Activated CD8-positive, alpha-beta T cell treated with anti-CD3 and anti-CD28 coated beads, Interleukin-2, amount 10 ng/mL, durations not matched to agents 7 days and 5 days (primary cell): ENCODE data around the gene ARHGAP22. TPM values are rescaled to one million over a fixed set of nuclear protein-coding genes. Genes with fewer than 3 reads are reported as not detected.

Experiments
- ATAC-seq: fragments of 150-1000 bp; cut with Tn5 transposase; one replicate; pipeline ENCODE4 v1.10.0; 2021; ENCODE audit warnings: moderate library complexity
- CTCF ChIA-PET: fragments of 350-600 bp; sonication (Branson Sonifier 250); formaldehyde crosslinking; loops from one replicate; lab custom pipeline; 2021; ENCODE audit warnings: antibody characterized with exemption; lab: Charles Lee
- POLR2A ChIA-PET: fragments of 350-600 bp; sonication (Branson Sonifier 250); formaldehyde crosslinking; loops from one replicate; lab custom pipeline; 2021; ENCODE audit warnings: antibody characterized with exemption; lab: Charles Lee
- DNase-seq: peaks from one replicate; pipeline ENCODE4 v3.0.0-alpha.2; 2020
- H3K27ac Mint-ChIP-seq: one replicate; pipeline ENCODE4 v1.8.0; 2021; ENCODE audit warnings: mild to moderate bottlenecking, mixed read lengths
- H3K27me3 Mint-ChIP-seq: one replicate; pipeline ENCODE4 v1.8.0; 2021; ENCODE audit warnings: low read depth, mixed read lengths
- H3K36me3 Mint-ChIP-seq: one replicate; pipeline ENCODE4 v1.8.0; 2021; ENCODE audit warnings: low read depth, mixed read lengths
- H3K4me1 Mint-ChIP-seq: one replicate; pipeline ENCODE4 v1.8.0; 2021; ENCODE audit warnings: low read depth, mixed read lengths
- H3K4me3 Mint-ChIP-seq: one replicate; pipeline ENCODE4 v1.8.0; 2021; ENCODE audit warnings: mild to moderate bottlenecking, mixed read lengths
- H3K9me3 Mint-ChIP-seq: one replicate; pipeline ENCODE4 v1.8.0; 2022; ENCODE audit warnings: mixed read lengths; ENCODE audit not compliant: insufficient read depth
- total RNA-seq, 2 experiments: library from RNA; stranded (reverse); gene quantifications; one replicate each; pipeline ENCODE4 v1.2.3, GENCODE V29; 2021

Gene ARHGAP22
- total RNA-seq, 2 experiments from 2014 or later = not detected

GRCh38 chr10:48594803-48595538, 9.9 kb downstream of the ARHGAP22 start:
- H3K36me3 Mint-ChIP-seq = no peaks in the 10 kb centered on the region
- H3K4me3 Mint-ChIP-seq = no peak overlapping the region
- ChIA-PET CTCF (interaction anchor here (0.6 to 1.7 kb wide), 3 partner anchors 13 to 464 kb away, joined by 3 to 7 read pairs (median 5); no protein-coding TSS in a partner anchor), POLR2A (no interaction called here)
- no peaks in the 10 kb centered on the region for H3K4me1 Mint-ChIP-seq
- peaks cover 4% of the 10 kb centered on the region for H3K27me3 Mint-ChIP-seq
- DNase-seq (no peak), ATAC-seq (no peak)
- no peak overlapping the region for H3K27ac Mint-ChIP-seq
- no peaks in the 10 kb centered on the region for H3K9me3 Mint-ChIP-seq

GRCh38 chr10:48594371-48594770, 10.5 kb downstream of the ARHGAP22 start:
- Mint-ChIP-seq H3K36me3 (no peaks in the 10 kb centered on the region), H3K4me3 (no peak overlapping the region), H3K27me3 (peaks cover 4% of the 10 kb centered on the region), H3K4me1 (no peaks in the 10 kb centered on the region), H3K9me3 (no peaks in the 10 kb centered on the region), H3K27ac (no peak overlapping the region)
- ATAC-seq (no peak), DNase-seq (no peak)
- CTCF ChIA-PET = interaction anchor here (1.7 kb wide), 1 partner anchor 14 kb away, joined by 7 read pairs; no protein-coding TSS in a partner anchor
- POLR2A ChIA-PET = no interaction called here

GRCh38 chr10:48592346-48592745, 12.5 kb downstream of the ARHGAP22 start:
- CTCF ChIA-PET = interaction anchor here (1.2 kb wide), 1 partner anchor 16 kb away, joined by 4 read pairs; no protein-coding TSS in a partner anchor
- Mint-ChIP-seq H3K4me3 (no peak overlapping the region), H3K27me3 (no peaks in the 10 kb centered on the region), H3K4me1 (no peaks in the 10 kb centered on the region), H3K9me3 (no peaks in the 10 kb centered on the region), H3K27ac (no peak overlapping the region), H3K36me3 (no peaks in the 10 kb centered on the region)
- DNase-seq (no peak), ATAC-seq (no peak)
- POLR2A ChIA-PET = no interaction called here

GRCh38 chr10:48590945-48591344, 13.9 kb downstream of the ARHGAP22 start:
- no peak for ATAC-seq
- no peaks in the 10 kb centered on the region for H3K27me3 Mint-ChIP-seq
- POLR2A ChIA-PET = no interaction called here
- no peaks in the 10 kb centered on the region for H3K9me3 Mint-ChIP-seq
- CTCF ChIA-PET = no interaction called here
- H3K27ac Mint-ChIP-seq = no peak overlapping the region
- no peaks in the 10 kb centered on the region for H3K4me1 Mint-ChIP-seq
- H3K36me3 Mint-ChIP-seq = no peaks in the 10 kb centered on the region
- DNase-seq = no peak
- H3K4me3 Mint-ChIP-seq = no peak overlapping the region

GRCh38 chr10:48589266-48589665, 15.6 kb downstream of the ARHGAP22 start:
- no peaks in the 10 kb centered on the region for H3K9me3 Mint-ChIP-seq
- no peak overlapping the region for H3K27ac Mint-ChIP-seq
- no peaks in the 10 kb centered on the region for H3K36me3 Mint-ChIP-seq
- H3K27me3 Mint-ChIP-seq = no peaks in the 10 kb centered on the region
- ChIA-PET POLR2A (no interaction called here), CTCF (no interaction called here)
- DNase-seq = no peak
- H3K4me1 Mint-ChIP-seq = no peaks in the 10 kb centered on the region
- ATAC-seq = no peak
- no peak overlapping the region for H3K4me3 Mint-ChIP-seq

GRCh38 chr10:48587819-48588218, 17.1 kb downstream of the ARHGAP22 start:
- H3K9me3 Mint-ChIP-seq = no peaks in the 10 kb centered on the region
- ChIA-PET POLR2A (interaction anchor here (0.9 kb wide), 1 partner anchor 231 kb away, joined by 4 read pairs; no protein-coding TSS in a partner anchor), CTCF (interaction anchor here (2.0 kb wide), 1 partner anchor 68 kb away, joined by 8 read pairs; no protein-coding TSS in a partner anchor)
- ATAC-seq (no peak), DNase-seq (no peak)
- H3K27ac Mint-ChIP-seq = no peak overlapping the region
- no peaks in the 10 kb centered on the region for H3K4me1 Mint-ChIP-seq
- no peak overlapping the region for H3K4me3 Mint-ChIP-seq
- no peaks in the 10 kb centered on the region for H3K27me3 Mint-ChIP-seq
- no peaks in the 10 kb centered on the region for H3K36me3 Mint-ChIP-seq

GRCh38 chr10:48587101-48587500, 17.8 kb downstream of the ARHGAP22 start:
- DNase-seq (no peak), ATAC-seq (no peak)
- Mint-ChIP-seq H3K27ac (no peak overlapping the region), H3K36me3 (no peaks in the 10 kb centered on the region), H3K4me1 (no peaks in the 10 kb centered on the region), H3K4me3 (no peak overlapping the region), H3K27me3 (no peaks in the 10 kb centered on the region), H3K9me3 (no peaks in the 10 kb centered on the region)
- ChIA-PET CTCF (interaction anchor here (2.0 kb wide), 1 partner anchor 69 kb away, joined by 8 read pairs; no protein-coding TSS in a partner anchor), POLR2A (no interaction called here)

- no peaks in the 10 kb centered on the region for H3K9me3 Mint-ChIP-seq
- POLR2A ChIA-PET = no interaction called here
- H3K36me3 Mint-ChIP-seq = no peaks in the 10 kb centered on the region
- ATAC-seq (no peak), DNase-seq (no peak)
- peaks cover 19% of the 10 kb centered on the region for H3K27me3 Mint-ChIP-seq
- H3K4me3 Mint-ChIP-seq = no peak overlapping the region
- no peak overlapping the region for H3K27ac Mint-ChIP-seq
- CTCF ChIA-PET = no interaction called here
- no peaks in the 10 kb centered on the region for H3K4me1 Mint-ChIP-seq
These were observed 21.9 kb downstream of the ARHGAP22 start for GRCh38 chr10:48582970-48583369.

- ATAC-seq (no peak), DNase-seq (no peak)
- Mint-ChIP-seq H3K36me3 (no peaks in the 10 kb centered on the region), H3K27me3 (peaks cover 27% of the 10 kb centered on the region), H3K27ac (no peak overlapping the region), H3K9me3 (no peaks in the 10 kb centered on the region), H3K4me3 (no peak overlapping the region), H3K4me1 (no peaks in the 10 kb centered on the region)
- ChIA-PET POLR2A (no interaction called here), CTCF (no interaction called here)
These were observed 24.6 kb downstream of the ARHGAP22 start for GRCh38 chr10:48580236-48580635.

- POLR2A ChIA-PET = no interaction called here
- CTCF ChIA-PET = interaction anchor here (1.0 kb wide), 1 partner anchor 76 kb away, joined by 3 read pairs; no protein-coding TSS in a partner anchor
- no peak for DNase-seq
- Mint-ChIP-seq H3K36me3 (no peaks in the 10 kb centered on the region), H3K4me3 (no peak overlapping the region), H3K27me3 (peaks cover 27% of the 10 kb centered on the region), H3K9me3 (no peaks in the 10 kb centered on the region), H3K4me1 (no peaks in the 10 kb centered on the region), H3K27ac (no peak overlapping the region)
- no peak for ATAC-seq
These were observed 25.5 kb downstream of the ARHGAP22 start for GRCh38 chr10:48579251-48579960.

- H3K4me1 Mint-ChIP-seq = no peaks in the 10 kb centered on the region
- H3K9me3 Mint-ChIP-seq = no peaks in the 10 kb centered on the region
- H3K36me3 Mint-ChIP-seq = no peaks in the 10 kb centered on the region
- ATAC-seq (no peak), DNase-seq (no peak)
- no peak overlapping the region for H3K27ac Mint-ChIP-seq
- H3K27me3 Mint-ChIP-seq = peaks cover 27% of the 10 kb centered on the region
- ChIA-PET POLR2A (no interaction called here), CTCF (no interaction called here)
- H3K4me3 Mint-ChIP-seq = no peak overlapping the region
These were observed 27.7 kb downstream of the ARHGAP22 start for GRCh38 chr10:48577158-48577557.

GRCh38 chr10:48576501-48576900, 28.4 kb downstream of the ARHGAP22 start:
- POLR2A ChIA-PET = no interaction called here
- DNase-seq (no peak), ATAC-seq (no peak)
- Mint-ChIP-seq H3K9me3 (no peaks in the 10 kb centered on the region), H3K4me3 (no peak overlapping the region), H3K36me3 (no peaks in the 10 kb centered on the region), H3K4me1 (no peaks in the 10 kb centered on the region), H3K27ac (no peak overlapping the region), H3K27me3 (peaks cover 27% of the 10 kb centered on the region)
- CTCF ChIA-PET = no interaction called here
